Activated T-cell treated with anti-CD3 and anti-CD28 coated beads, Interleukin-2, amount 50 U/mL, for 1 hour (primary cell): Measurements from ENCODE around the gene TRAPPC5.
A peak's percentile ranks its signal among the peaks of the same experiment; 100 is the strongest.

ENCODE experiments used
- DNase-seq: peaks from one replicate; pipeline ENCODE4 v3.0.0-alpha.2; 2020

The TRAPPC5 gene

GRCh38 chr19:7701654-7702457 is 21.2 kb downstream of the TRAPPC5 start, which contains the start of gene FCER2:
FCER2 (minus strand) TSS chr19:7702131; CDS start chr19:7699760, 2,371 bp downstream.
- DNase-seq: no peak

GRCh38 chr19:7703332-7703731 is 22.7 kb downstream of the TRAPPC5 start:
- DNase-seq: no peak

DNA sequence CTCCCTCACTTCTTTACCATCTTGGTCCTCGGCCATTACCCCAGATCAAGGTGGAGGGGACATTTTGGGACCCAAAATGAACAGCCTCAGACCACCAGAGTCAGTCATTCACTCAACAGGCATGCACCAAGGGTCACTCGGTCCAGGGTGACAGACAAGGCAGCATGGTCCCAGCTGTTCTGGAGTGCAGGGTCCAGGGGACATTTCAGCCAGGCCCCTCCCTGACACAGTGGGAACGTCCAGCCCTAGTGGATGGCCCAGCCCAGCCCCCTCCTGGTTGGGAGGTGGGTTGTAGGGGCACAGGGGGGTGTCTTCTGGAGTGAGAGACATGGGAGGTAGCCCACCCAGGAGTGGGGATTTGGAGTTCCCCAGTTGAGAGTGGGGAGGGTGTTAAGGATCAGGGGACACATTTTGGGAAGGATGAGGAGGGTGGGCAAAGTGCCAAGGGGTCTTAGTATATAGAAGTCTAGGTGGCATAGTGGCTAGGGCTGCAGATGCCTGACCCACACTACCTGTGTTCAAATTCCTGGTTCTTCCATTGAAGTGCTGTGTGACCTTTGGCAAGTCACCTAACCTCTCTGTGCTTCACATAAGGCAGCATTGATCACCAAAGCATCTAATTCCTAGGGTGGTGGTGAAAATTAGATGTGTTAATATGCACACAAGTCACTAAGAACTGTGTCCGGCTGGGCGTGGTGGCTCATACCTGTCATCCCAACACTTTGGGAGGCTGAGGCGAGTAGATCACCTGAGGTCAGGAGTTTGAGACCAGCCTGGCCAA is 23.8 kb downstream of the TRAPPC5 start:
- DNase-seq: no peak

- peak; percentile 62 for DNase-seq
Measured at GRCh38 chr19:7705387-7706187, 25.0 kb downstream of the TRAPPC5 start.

DNA sequence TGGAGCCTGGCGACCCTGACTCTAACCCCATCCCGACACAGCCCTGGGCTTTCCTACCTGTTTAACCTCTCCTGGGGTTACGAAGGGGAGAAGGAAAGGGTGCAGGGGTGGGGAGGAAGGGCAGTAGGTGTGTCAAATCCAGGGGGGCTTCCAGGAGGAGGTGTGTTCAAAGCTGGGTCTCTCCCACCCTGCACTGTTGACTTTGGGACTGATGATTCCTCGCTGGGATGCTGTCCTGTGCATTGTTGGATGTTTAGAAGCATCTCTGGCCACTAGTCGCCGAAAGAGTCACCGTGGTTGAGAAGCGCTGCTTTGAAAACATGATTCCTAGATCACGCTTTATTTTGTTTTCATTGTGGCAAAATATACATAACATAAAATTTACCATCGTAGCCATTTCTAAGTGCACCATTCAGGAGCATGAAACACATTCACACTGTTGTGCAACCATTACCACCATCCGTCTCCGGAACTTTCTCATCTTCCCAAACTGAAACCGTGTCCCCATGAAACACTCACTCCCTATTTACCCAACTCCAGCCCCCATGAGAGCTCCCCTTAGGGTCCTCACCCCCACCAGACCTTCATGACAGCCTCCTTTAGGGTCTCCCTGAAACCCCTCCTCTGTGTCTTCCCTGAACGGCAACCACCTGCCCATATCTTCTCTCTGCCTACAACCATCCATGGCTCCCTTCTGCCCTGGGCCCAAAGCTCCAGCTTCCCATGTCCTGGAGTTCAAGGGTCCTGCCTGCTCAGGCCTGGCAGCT is 25.7 kb downstream of the TRAPPC5 start:
- DNase-seq: no peak

DNA sequence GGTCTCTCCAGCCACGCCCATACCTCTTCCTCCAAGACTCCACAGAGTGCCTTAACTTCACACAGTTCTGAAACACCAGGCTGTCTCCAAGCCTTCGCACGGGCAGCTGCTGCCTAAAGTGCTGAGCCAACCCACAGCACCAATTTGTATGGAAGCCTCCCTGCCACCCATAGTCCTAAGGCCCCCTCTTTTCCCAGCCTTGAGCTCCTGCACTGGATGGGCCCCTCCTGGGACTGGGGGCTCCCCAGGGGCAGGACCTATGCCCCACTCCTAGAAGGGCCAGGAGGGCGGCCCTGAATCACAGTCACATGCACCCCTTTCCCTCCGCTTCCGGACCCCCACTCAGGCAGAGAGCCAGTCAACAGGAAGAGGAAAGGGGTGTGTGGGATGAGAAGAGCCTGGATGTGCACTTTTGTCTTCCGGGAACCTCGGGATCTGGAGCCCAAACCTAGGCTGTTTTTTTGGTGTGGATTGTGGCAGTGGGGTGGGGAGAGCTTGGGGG is 26.4 kb downstream of the TRAPPC5 start:
- no peak for DNase-seq

GRCh38 chr19:7709932-7710460 is 29.4 kb downstream of the TRAPPC5 start:
- DNase-seq: no peak

GRCh38 chr19:7710616-7711015 is 30.0 kb downstream of the TRAPPC5 start:
- DNase-seq: no peak

DNA sequence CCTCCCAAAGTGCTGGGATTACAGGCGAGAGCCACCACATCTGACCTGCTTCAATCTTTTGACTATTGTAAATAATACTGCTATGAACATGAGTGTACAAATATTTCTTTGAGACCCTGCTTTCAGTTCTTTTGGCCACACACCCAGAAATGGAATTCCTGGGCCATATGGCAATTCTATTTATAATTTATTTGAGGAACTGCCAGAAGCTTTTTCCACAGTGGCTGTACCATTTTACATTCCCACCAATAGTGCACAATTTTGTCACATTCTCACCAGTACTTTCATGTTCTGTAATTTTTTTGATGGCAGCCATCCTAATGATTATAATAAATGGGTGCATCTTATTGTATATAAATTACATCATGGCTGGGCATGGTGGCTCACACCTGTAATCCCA is 35.0 kb downstream of the TRAPPC5 start:
- DNase-seq: no peak

- DNase-seq: no peak
Measured at GRCh38 chr19:7716762-7717161, 36.1 kb downstream of the TRAPPC5 start.

- no peak for DNase-seq
Measured at GRCh38 chr19:7718668-7719067, 38.0 kb downstream of the TRAPPC5 start.

GRCh38 chr19:7720351-7720750 is 39.7 kb downstream of the TRAPPC5 start:
- no peak for DNase-seq

- no peak for DNase-seq
Measured at GRCh38 chr19:7722231-7722651, 41.6 kb downstream of the TRAPPC5 start.

DNA sequence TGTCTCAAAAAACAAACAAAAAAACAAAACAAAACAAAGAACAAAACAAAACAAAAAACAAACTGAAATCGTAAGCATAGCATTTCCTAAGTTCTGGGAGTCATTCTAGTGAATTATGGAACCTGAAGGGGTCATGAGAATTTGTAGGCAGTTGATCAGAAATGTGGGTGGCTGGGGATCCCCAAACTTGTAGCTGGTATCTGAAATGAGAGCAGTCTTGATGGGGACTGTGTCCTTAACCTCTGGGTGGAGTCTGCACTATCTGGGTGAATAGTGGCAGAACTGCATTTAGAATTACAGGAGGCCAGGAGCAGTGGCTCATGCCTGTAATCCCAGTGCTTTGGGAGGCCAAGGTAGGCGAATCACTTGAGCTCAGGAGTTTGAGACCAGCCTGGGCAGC is 45.2 kb downstream of the TRAPPC5 start:
- DNase-seq: no peak

DNA sequence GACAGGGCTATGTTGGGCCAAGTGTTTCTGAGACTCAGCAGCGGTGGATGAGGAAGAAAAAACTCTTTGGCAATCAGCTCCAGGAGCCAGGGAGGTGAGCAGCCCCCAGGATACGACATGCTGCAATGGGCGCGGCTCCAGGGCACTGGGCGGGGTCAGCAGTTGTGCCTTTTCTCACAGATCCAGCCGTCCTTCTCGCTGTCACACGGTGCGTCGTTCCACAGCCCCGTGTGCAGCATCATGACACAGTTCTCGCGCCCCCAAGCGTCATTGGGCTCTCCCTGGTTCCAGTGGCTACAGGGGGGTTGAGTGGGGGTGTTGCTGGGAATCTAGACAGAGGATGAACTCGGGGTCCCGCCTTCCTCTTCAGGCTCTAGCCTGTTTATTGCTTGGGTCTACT is 48.6 kb downstream of the TRAPPC5 start:
- DNase-seq: no peak

- DNase-seq: no peak
Measured at GRCh38 chr19:7729831-7730285, 49.2 kb downstream of the TRAPPC5 start.

DNA sequence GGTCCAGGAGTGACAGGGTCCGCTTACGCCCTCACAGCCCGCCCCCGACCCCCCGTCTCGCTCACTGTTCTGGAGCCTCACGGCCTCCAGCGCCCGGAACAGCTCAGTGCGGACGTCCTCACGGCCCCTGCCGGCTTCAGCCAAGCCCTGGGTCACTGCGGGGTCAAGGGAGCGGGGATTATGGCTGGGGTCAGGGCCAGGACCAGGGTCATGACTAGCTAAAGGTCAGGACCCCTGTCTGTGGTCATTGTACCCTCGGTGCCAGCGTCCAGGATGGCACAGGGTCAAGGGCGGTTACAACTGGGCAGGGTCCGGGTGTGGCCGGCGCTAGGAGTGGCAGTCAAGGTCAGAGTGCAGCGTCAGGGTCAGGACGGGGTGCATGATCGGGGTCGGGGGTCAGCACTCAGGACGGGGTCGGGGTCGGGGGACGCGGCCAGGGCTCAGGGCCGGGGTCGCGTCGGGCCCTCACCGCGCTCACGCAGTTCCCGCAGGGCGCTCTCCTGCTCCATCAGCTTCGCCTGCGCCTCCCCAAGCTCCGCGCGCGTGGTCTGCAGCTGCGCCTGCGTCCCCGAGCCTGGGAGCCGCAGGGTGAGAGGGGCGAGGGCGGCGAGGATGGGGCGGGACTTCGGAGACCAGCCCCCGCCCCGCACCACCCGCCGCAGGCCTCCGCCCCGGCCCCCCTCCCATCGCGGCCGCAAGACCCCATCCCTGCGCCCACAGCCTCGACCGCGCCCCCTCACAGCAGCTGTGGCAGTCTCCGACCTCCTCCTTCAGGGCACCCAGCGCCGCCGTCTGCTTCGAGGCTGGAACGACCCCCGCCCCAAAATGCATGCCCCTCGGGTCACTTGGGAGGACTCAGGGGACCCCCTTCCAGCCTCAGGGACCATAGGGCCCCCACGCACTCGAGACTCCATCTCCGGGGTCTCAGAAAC is 49.9 kb downstream of the TRAPPC5 start:
- DNase-seq: no peak

GRCh38 chr19:7731218-7731595 is 50.6 kb downstream of the TRAPPC5 start:
- DNase-seq: no peak

DNA sequence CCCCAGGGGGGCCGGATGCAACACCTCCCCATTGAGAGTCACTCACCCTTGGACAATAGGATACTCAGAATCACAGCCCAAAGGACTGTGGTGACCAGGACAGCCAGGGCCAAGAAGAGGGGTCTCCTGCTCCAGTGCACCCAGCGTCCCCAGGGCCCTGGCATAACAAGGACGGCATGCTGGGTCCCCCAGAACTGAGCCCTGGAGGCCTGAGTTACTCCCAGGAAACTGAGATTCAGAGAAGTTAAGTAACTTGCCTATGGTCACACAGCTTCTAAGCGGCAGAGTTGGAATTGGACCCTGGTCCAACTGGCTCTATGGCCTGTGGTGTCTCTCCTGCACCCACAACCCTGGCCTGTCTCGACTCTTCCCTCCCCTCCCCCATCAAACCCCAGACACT is 51.0 kb downstream of the TRAPPC5 start:
- no peak for DNase-seq

DNA sequence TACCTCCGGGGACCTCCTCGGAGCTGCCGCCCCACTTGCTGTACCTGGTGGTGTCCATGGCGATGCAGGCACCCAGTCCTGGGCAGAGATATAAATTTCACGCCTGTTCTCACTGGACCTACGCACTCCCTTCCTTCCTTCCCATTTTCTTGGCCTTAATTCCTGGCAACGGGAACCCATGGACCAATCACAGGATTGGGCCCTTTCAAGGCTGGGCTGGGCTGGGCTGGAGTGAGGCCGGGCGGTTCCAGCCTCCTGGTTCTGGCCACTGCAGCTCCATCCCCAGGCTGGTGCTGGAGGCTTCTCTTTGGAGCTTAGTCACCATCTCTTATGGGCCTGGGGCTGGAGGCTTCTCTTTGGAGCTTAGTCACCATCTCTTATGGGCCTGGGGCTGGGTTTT is 51.4 kb downstream of the TRAPPC5 start, which contains the start of gene CLEC4G:
Gene CLEC4G, minus strand, starts transcription at position 66 of the 400 bp plus-strand sequence. Its CDS starts 8 bp downstream, at position 58.
- no peak for DNase-seq

- no peak for DNase-seq
Measured at GRCh38 chr19:7733376-7733775, 52.7 kb downstream of the TRAPPC5 start.
